Hippocampal formation (tissue), 2 donors: ENCODE measurements around the gene KLF13.

Experiments
- DNase-seq, 2 donors: peaks; one replicate each; lab custom pipeline; 2025; lab: John Stamatoyannopoulos, UW

The KLF13 gene

GRCh38 chr15:31332020-31332680 is 5.5 kb downstream of the KLF13 start:
- no peak for DNase-seq

GRCh38 chr15:31332681-31333071 is 6.0 kb downstream of the KLF13 start:
- no peak for DNase-seq

- DNase-seq, result no peak
Observed at GRCh38 chr15:31333119-31333518, 6.5 kb downstream of the KLF13 start.

GRCh38 chr15:31333820-31334219 is 7.2 kb downstream of the KLF13 start:
- no peak for DNase-seq

- no peak for DNase-seq
Observed at GRCh38 chr15:31335989-31336592, 9.5 kb downstream of the KLF13 start.

GRCh38 chr15:31336593-31337295 is 10.1 kb downstream of the KLF13 start:
- DNase-seq, result no peak

GRCh38 chr15:31337352-31338031 is 10.9 kb downstream of the KLF13 start:
- no peak for DNase-seq

- no peak for DNase-seq
Observed at GRCh38 chr15:31338318-31338878, 11.8 kb downstream of the KLF13 start.

GRCh38 chr15:31338879-31339557 is 12.4 kb downstream of the KLF13 start:
- no peak for DNase-seq

- no peak for DNase-seq
Observed at GRCh38 chr15:31339558-31339895, 12.9 kb downstream of the KLF13 start.

- no peak for DNase-seq
Observed at GRCh38 chr15:31340047-31340446, 13.4 kb downstream of the KLF13 start.

- no peak for DNase-seq
Observed at GRCh38 chr15:31340592-31340991, 14.0 kb downstream of the KLF13 start.

GRCh38 chr15:31341071-31341470 is 14.4 kb downstream of the KLF13 start:
- peak in 1 of 2 donors; percentile 51 for DNase-seq

GRCh38 chr15:31341496-31342195 is 15.0 kb downstream of the KLF13 start:
- no peak for DNase-seq

- DNase-seq, result no peak
Observed at GRCh38 chr15:31342381-31342780, 15.7 kb downstream of the KLF13 start.

GRCh38 chr15:31342781-31343626 is 16.4 kb downstream of the KLF13 start:
- no peak for DNase-seq

- DNase-seq, result no peak
Observed at GRCh38 chr15:31343831-31344230, 17.2 kb downstream of the KLF13 start.

- no peak for DNase-seq
Observed at GRCh38 chr15:31344266-31344665, 17.6 kb downstream of the KLF13 start.

- no peak for DNase-seq
Observed at GRCh38 chr15:31344823-31345605, 18.4 kb downstream of the KLF13 start.
